ENCODE data around the gene HSPB6. TPM values are rescaled to one million over a fixed set of nuclear protein-coding genes. Genes with fewer than 3 reads are reported as not detected.

HSPB6 gene
- total RNA-seq, 2 experiments from 2014 or later: 0.40 to 0.55 TPM

DNA sequence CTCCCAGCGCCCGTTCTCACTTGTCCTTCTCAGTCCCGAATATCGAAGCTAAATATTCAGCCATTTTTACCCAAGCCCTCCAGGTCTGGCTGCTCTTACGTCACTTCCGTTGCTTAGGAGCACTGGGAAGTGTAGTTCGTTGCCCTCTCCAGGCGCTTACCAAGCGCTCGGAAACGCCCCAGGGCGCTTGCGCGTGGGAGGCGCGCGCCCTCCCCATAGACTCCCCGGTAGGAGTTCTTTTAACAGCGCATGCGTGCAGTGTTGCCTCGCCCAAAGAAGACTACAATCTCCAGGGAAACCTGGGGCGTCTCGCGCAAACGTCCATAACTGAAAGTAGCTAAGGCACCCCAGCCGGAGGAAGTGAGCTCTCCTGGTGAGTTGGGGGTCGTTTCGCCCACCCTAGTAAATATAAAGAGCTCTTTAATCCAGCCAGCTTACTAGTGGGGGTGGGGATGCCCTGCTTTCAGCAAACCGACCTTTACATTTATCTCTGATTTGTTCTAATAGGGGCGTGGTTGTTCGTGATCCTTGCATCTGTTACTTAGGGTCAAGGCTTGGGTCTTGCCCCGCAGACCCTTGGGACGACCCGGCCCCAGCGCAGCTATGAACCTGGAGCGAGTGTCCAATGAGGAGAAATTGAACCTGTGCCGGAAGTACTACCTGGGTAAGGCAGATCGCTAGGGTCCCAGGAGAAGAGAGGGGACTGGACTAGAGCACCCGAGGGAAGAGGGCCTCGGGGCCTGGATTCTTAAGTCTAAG lies 11.3 kb downstream of the HSPB6 start, which contains the start of the genes PSENEN and U2AF1L4:
Gene PSENEN, plus strand, starts transcription at position 324 of the 759 bp plus-strand sequence. Its CDS starts 280 bp downstream, at position 604.
Gene U2AF1L4, minus strand, starts transcription at position 91 of the 759 bp plus-strand sequence. Its CDS starts 27 bp downstream, at position 64.
- CTCF ChIA-PET: interaction anchor here (1.1 kb wide), 1 partner anchor 51 kb away, joined by 4 read pairs; no protein-coding TSS in a partner anchor
- Mint-ChIP-seq H3K9me3 (no peaks in the 10 kb centered on the region), H3K36me3 (ENCODE audit: low read depth) (peaks cover 17% of the 10 kb centered on the region), H3K27ac (peak within 1 kb of the TSS; percentile 99), H3K27me3 (ENCODE audit: low read depth) (no peaks in the 10 kb centered on the region), H3K4me3 (peak within 1 kb of the TSS; percentile 96), H3K4me1 (ENCODE audit: low read depth) (peaks cover 58% of the 10 kb centered on the region)
- intact Hi-C loops (cut with micrococcal nuclease): loop anchor here (1.0 to 10.0 kb wide), 9 partner anchors 28 to 742 kb away; partner anchors contain the start of genes ALKBH6, ARHGAP33, CAPNS1 and NFKBID
- peak; percentile 97 for DNase-seq

DNA sequence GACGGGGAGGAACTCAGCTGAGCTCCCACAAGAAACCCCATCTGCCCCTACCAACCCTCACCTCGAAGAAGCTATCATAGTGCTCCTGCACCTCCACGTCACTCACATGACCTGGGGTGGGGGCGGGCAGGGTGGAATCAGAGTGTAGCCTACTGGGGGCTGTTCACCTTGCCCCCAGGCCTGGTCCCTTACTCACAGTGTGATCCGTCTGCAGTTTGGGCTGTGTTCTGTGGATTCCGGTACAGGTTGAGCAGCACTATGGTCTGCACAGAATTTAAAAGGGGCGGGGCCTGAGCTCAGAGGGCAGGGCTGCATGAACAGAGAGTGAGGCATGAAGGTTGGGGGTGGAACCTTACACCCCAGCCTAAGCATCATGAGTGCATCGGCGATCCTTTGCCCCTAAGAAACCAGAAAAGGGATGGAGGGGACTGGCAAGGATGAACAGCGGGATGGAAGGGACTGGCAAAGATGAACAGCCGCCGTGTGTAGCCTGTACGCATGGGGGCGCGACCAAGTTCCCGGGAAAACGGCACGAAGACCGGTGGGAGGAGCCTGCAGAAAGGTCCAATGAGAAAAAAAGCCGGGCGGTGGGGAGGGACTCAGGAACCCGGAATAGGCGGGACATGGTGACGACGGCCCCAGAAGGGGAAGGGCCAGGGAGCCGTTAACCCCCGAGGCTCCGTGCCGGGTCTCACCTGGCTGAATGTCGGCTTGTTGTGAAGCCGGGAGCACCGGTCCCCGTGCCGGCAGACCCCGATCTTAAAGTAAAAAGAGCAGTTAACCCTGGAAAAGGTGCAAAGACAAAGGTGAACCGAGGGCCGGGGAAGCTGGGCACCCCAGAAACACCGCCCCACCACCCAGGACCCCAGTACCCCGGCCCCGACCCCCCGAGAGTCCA lies 12.2 kb downstream of the HSPB6 start:
- no peaks in the 10 kb centered on the region for H3K27me3 Mint-ChIP-seq (ENCODE audit: low read depth)

DNA sequence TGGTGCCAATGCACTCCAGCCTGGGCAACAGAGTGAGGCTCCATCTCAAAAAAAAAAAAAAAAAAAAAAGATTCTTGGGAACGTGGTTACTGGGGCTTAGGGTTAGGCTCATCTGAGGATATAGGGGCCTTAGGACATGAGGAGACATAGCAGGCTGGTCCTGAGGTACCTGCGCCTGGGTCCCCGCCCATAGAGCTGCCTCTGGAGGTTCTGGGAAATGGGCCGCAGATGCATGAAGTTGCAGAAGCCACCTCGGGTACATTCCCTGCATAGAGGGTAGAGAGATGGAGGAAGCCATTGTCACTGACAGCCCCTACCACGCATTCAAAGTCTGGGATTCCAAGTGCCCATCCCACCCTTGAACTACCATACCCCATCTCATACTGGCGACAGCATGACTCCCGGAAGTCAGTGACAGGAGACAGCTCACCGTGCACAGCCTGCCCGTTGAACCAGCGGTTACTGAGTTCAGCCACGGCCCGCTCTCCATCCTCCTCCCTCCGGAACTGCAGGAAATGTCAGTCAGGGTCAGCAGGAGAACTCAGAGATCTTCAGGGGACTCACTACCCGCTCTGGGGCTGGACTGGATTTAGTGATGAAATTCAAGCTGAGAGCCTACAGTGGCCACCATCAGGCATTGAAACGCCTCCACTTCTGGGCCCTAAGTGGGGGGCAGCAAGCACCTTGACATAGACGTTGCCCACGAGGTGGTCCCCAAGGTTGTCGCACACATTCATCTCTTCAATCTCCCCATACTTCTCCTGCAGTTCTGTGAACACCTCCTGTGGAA lies 13.0 kb downstream of the HSPB6 start:
- Mint-ChIP-seq H3K36me3 (ENCODE audit: low read depth) (peaks cover 17% of the 10 kb centered on the region), H3K9me3 (no peaks in the 10 kb centered on the region), H3K4me1 (ENCODE audit: low read depth) (peaks cover 55% of the 10 kb centered on the region), H3K4me3 (peak overlapping the region; percentile 96), H3K27me3 (ENCODE audit: low read depth) (no peaks in the 10 kb centered on the region), H3K27ac (peak overlapping the region; percentile 99)
- CTCF ChIA-PET: interaction anchor here (0.6 to 1.7 kb wide), 2 partner anchors 49 to 188 kb away, joined by 3 to 6 read pairs; no protein-coding TSS in a partner anchor
- DNase-seq: no peak
- intact Hi-C loops (cut with micrococcal nuclease): loop anchor here (2.0 to 10.0 kb wide), 3 partner anchors 31 to 401 kb away; partner anchors contain the start of genes ARHGAP33 and CAPNS1

More for the DNA sequence above, 12.2 kb downstream of the HSPB6 start:
- peak; percentile 97 for DNase-seq
- peaks cover 17% of the 10 kb centered on the region for H3K36me3 Mint-ChIP-seq (ENCODE audit: low read depth)
- H3K27ac Mint-ChIP-seq: peak overlapping the region; percentile 99
- CTCF ChIA-PET: interaction anchor here (0.6 to 1.7 kb wide), 3 partner anchors 50 to 187 kb away, joined by 3 to 6 read pairs (median 4); no protein-coding TSS in a partner anchor
- intact Hi-C loops (cut with micrococcal nuclease): loop anchor here (1.0 to 10.0 kb wide), 9 partner anchors 27 to 743 kb away; partner anchors contain the start of genes ALKBH6, ARHGAP33, CAPNS1 and NFKBID
- H3K4me3 Mint-ChIP-seq: peak overlapping the region; percentile 96
- H3K4me1 Mint-ChIP-seq (ENCODE audit: low read depth): peaks cover 56% of the 10 kb centered on the region
- no peaks in the 10 kb centered on the region for H3K9me3 Mint-ChIP-seq

DNA sequence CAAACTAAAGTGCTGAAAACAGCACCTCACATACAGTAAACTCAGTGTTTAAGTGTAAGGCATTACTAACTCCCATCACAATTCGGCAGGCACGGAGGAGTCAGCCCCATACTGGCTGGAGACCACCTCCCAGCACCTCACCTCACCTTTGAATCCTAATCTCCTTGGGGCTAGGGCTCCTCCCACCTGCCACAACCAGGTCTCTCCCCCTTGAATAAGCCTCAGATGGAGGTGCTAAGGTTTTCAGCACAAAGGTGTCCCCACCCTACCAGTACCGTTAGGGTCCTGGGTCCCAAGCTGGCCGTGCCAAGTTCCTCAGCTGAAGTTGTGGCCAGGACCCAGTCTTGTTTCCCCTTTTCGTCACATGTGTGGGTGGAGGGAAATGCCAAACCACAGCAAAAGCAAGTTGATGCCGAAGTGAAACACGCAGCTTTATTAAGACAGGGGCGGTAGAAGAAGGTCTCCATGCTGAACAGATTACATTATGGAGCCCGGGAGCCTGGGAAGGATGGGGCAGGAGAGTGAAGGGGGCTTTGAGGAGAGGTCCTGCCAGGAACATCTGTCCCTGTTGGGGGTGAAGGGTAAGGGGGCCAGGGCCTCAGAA lies 14.6 kb downstream of the HSPB6 start, which contains the start of gene IGFLR1:
Gene IGFLR1, minus strand, starts transcription at position 332 of the 604 bp plus-strand sequence. CDS start 1,272 bp downstream, outside the sequence.
- CTCF ChIA-PET: interaction anchor here (1.1 kb wide), 1 partner anchor 15 kb away, joined by 4 read pairs; the partner anchor contains the start of gene PROSER3
- peak within 1 kb of the TSS; percentile 89 for H3K4me3 Mint-ChIP-seq
- H3K4me1 Mint-ChIP-seq (ENCODE audit: low read depth): peaks cover 48% of the 10 kb centered on the region
- peak; percentile 93 for DNase-seq
- H3K36me3 Mint-ChIP-seq (ENCODE audit: low read depth): peaks cover 24% of the 10 kb centered on the region
- no peaks in the 10 kb centered on the region for H3K27me3 Mint-ChIP-seq (ENCODE audit: low read depth)
- H3K9me3 Mint-ChIP-seq: no peaks in the 10 kb centered on the region
- peak within 1 kb of the TSS; percentile 99 for H3K27ac Mint-ChIP-seq
- intact Hi-C loops (cut with micrococcal nuclease): loop anchor here (10.0 kb wide), 1 partner anchor 403 kb away; the partner anchor contains the start of gene CAPNS1

DNA sequence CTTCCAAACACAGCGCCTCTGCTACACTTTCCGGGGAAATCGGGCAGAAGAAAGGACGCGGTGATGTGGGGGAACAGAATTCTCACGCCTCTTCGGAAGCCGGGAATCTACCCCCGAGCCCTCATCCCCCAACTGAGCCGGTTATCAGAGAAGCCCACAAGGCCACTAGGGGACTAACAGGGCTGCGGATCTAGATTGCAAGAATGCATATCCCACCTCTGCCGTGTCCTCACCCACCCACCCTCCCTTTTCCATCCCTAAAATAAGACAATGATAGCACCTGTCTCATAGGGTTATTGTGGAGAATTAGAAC lies 15.7 kb downstream of the HSPB6 start:
- H3K4me3 Mint-ChIP-seq: peak overlapping the region; percentile 89
- intact Hi-C loops (cut with micrococcal nuclease): loop anchor here (10.0 kb wide), 1 partner anchor 404 kb away; the partner anchor contains the start of gene CAPNS1
- peaks cover 47% of the 10 kb centered on the region for H3K4me1 Mint-ChIP-seq (ENCODE audit: low read depth)
- CTCF ChIA-PET: interaction anchor here (1.0 to 1.8 kb wide), 4 partner anchors 9 to 48 kb away, joined by 3 to 10 read pairs (median 4); no protein-coding TSS in a partner anchor
- H3K9me3 Mint-ChIP-seq: no peaks in the 10 kb centered on the region
- H3K36me3 Mint-ChIP-seq (ENCODE audit: low read depth): peaks cover 28% of the 10 kb centered on the region
- no peaks in the 10 kb centered on the region for H3K27me3 Mint-ChIP-seq (ENCODE audit: low read depth)
- no peak for DNase-seq
- peak overlapping the region; percentile 99 for H3K27ac Mint-ChIP-seq

DNA sequence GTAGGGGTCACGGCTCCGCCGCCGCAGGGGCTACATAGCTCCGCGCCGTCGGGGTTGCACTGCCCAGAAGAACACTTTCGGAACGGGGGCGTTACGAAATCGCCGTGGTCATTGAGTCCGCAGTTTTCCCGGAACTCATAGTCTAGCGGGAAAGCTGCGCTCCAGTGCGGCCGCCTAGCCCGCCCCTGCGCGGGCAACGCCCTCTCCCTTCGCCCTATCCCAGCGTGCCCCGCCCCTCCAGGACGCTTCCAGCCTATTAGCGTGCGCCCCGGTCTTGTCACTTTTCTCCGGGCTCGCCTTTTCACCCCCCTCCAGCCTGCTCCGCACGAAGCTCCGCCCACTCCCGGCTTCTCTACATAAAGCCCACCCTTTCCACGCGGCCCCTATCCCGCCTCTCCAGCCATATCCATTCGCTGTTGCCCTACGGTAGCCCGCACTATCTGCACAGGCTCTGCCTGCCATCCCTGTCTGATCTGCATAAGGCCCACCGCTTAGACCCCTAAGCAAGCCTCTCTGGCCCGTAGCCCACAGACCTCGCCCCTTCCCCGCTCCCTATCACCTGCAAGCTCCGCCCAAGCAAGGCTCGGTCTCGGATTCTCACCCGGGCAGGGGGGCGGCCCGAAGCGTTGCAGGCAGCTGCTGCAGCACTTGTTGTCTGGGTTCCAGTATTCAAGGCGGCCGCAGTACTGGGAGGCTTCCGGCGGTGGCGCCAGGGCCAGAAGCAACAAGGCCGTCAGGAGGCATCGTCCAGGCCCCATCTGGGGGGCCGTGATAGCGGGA lies 16.2 kb downstream of the HSPB6 start:
- H3K27me3 Mint-ChIP-seq (ENCODE audit: low read depth): no peaks in the 10 kb centered on the region
- intact Hi-C loops (cut with micrococcal nuclease): loop anchor here (1.0 to 10.0 kb wide), 8 partner anchors 18 to 404 kb away; partner anchors contain the start of genes ALKBH6, CAPNS1 and PROSER3
- peak overlapping the region; percentile 97 for H3K27ac Mint-ChIP-seq
- H3K4me3 Mint-ChIP-seq: peak overlapping the region; percentile 89
- peaks cover 28% of the 10 kb centered on the region for H3K36me3 Mint-ChIP-seq (ENCODE audit: low read depth)
- H3K9me3 Mint-ChIP-seq: no peaks in the 10 kb centered on the region
- CTCF ChIA-PET: interaction anchor here (0.6 to 1.8 kb wide), 6 partner anchors 9 to 127 kb away, joined by 3 to 10 read pairs (median 3); no protein-coding TSS in a partner anchor
- DNase-seq: peak; percentile 99
- peaks cover 41% of the 10 kb centered on the region for H3K4me1 Mint-ChIP-seq (ENCODE audit: low read depth)

DNA sequence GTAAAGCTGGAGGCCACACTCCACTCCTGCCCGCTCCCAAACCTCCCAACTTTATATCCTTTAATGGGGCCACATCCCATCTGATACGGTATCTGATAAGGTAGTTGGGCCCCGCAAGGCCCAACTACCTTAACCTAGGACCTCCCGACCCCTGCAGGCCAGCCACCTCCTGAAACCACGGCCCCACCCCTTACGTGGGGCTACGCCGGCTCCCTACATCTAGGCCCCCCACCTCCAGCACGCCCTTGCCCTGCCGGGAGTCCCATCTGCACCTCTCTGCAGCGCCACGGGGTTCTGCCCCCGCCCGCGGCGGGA lies 16.8 kb downstream of the HSPB6 start:
- H3K9me3 Mint-ChIP-seq: no peaks in the 10 kb centered on the region
- H3K27me3 Mint-ChIP-seq (ENCODE audit: low read depth): no peaks in the 10 kb centered on the region
- peaks cover 40% of the 10 kb centered on the region for H3K4me1 Mint-ChIP-seq (ENCODE audit: low read depth)
- no peak overlapping the region for H3K27ac Mint-ChIP-seq
- CTCF ChIA-PET: interaction anchor here (0.6 to 1.8 kb wide), 7 partner anchors 8 to 127 kb away, joined by 3 to 10 read pairs (median 3); partner anchors contain the start of gene LIN37
- H3K36me3 Mint-ChIP-seq (ENCODE audit: low read depth): peaks cover 28% of the 10 kb centered on the region
- no peak for DNase-seq
- intact Hi-C loops (cut with micrococcal nuclease): loop anchor here (1.0 to 10.0 kb wide), 8 partner anchors 18 to 405 kb away; partner anchors contain the start of genes ALKBH6, CAPNS1 and PROSER3
- H3K4me3 Mint-ChIP-seq: peak overlapping the region; percentile 89

DNA sequence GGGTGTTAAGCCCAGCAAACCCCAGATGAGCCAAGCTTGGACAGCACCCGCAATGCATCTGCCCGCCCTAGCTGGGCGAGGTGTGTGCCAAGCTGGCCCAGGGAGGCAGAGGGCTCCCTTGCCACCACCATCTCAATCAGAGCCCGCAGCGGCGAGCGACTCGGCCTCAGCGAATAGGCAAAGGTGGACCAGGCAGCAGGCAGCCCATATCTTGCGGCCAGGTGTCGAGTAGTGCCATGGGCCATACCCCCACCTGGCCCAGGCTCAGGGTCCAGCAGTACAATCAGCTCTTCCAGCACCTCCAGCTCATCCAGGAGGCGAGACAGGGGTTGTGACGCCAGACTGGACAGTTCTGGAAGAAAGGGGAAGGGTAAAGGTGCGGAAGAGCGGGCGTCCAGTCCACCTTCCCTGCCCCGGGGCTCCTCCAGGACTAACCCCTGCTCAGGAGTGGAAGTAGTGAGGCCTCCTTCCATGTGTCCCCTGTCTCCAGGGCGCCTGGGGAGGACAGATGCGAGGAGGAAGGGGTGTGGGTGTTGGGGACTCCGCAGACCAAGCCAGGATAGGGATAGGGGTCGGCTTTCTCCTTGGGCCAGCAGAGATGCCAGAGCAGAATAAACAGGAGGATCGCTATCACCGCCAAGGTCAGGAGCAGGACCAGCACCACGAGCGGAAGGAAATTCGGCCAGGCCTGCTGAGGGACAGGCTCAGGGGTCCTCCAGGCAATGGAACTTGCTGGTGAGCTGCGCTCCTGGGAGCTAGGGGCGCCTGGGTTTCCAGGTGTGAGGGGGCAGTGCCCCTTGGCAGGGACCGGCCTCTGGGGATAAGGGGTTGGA lies 17.3 kb downstream of the HSPB6 start:
- H3K4me1 Mint-ChIP-seq (ENCODE audit: low read depth): peaks cover 41% of the 10 kb centered on the region
- DNase-seq: no peak
- CTCF ChIA-PET: interaction anchor here (0.6 to 1.8 kb wide), 6 partner anchors 9 to 47 kb away, joined by 3 to 10 read pairs (median 3); partner anchors contain the start of gene LIN37

DNA sequence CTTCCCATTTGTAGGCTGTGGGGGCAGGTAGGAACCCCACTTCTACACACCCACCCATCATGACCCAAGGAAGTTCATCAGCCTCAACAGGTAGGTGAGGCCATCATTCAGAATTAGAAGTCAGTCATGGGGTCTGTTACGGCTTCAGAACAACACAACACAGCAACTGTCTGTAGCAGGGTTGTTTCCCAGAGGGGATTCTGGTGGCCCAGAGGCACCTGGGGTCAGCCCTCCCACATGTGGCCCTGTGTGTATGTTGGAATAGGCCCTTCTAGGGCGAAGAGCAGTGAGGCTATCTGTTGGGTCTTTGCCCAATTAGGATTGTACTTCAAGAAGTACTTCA lies 18.0 kb downstream of the HSPB6 start:
- Mint-ChIP-seq H3K4me3 (peak overlapping the region; percentile 36), H3K4me1 (ENCODE audit: low read depth) (peaks cover 35% of the 10 kb centered on the region), H3K27ac (no peak overlapping the region), H3K9me3 (no peaks in the 10 kb centered on the region), H3K27me3 (ENCODE audit: low read depth) (no peaks in the 10 kb centered on the region), H3K36me3 (ENCODE audit: low read depth) (peaks cover 39% of the 10 kb centered on the region)
- intact Hi-C loops (cut with micrococcal nuclease): no loop called here
- CTCF ChIA-PET: no interaction called here
- DNase-seq: no peak

More for the DNA sequence above, 17.3 kb downstream of the HSPB6 start:
- Mint-ChIP-seq H3K36me3 (ENCODE audit: low read depth) (peaks cover 32% of the 10 kb centered on the region), H3K27ac (no peak overlapping the region), H3K27me3 (ENCODE audit: low read depth) (no peaks in the 10 kb centered on the region), H3K9me3 (no peaks in the 10 kb centered on the region), H3K4me3 (peak overlapping the region; percentile 89)
- intact Hi-C loops (cut with micrococcal nuclease): loop anchor here (1.0 to 10.0 kb wide), 8 partner anchors 19 to 405 kb away; partner anchors contain the start of genes ALKBH6, CAPNS1 and PROSER3
